OCI-LY1 (cell line): ENCODE results near the gene FUOM.
"Not testable (repeated sequence)": the region's sequence is repeated elsewhere in the genome, so short reads cannot be mapped to it uniquely, and the experiment has no call there.

Experiments
- H2AFZ ChIP-seq: fragments of 200-600 bp; sonication (generic), shearing (Covaris generic); 2 replicates; pipeline ENCODE4 v1.6.0; 2014; ENCODE audit warnings: antibody characterized with exemption, mild to moderate bottlenecking, low read length
- H3F3A ChIP-seq: fragments of 200-600 bp; sonication (generic), shearing (Covaris generic); 2 replicates; pipeline ENCODE4 v1.6.0; 2014; ENCODE audit warnings: mild to moderate bottlenecking, antibody characterized with exemption, low read length, moderate library complexity; ENCODE audit not compliant: insufficient read depth
- H3K27ac ChIP-seq: fragments of 200-600 bp; sonication (generic); 2 replicates; pipeline ENCODE4 v1.5.1; 2014; ENCODE audit warnings: low read length, mixed run types, mild to moderate bottlenecking, low read depth; ENCODE audit not compliant: poor library complexity, severe bottlenecking
- H3K27me3 ChIP-seq: fragments of 200-600 bp; sonication (generic); 2 replicates; pipeline ENCODE4 v1.6.0; 2014; ENCODE audit warnings: antibody characterized with exemption, mild to moderate bottlenecking, low read length, moderate library complexity; ENCODE audit not compliant: insufficient read depth
- H3K36me3 ChIP-seq: fragments of 200-600 bp; sonication (generic); 2 replicates; pipeline ENCODE4 v1.6.1; 2014; ENCODE audit warnings: mild to moderate bottlenecking, antibody characterized with exemption, low read length, moderate library complexity, mixed read lengths; ENCODE audit not compliant: insufficient read depth
- H3K4me1 ChIP-seq: fragments of 200-600 bp; sonication (generic); 2 replicates; pipeline ENCODE4 v1.5.1; 2014; ENCODE audit warnings: mild to moderate bottlenecking, low read length, moderate library complexity; ENCODE audit not compliant: insufficient read depth, severe bottlenecking
- H3K4me2 ChIP-seq: fragments of 200-600 bp; sonication (generic), shearing (Covaris generic); 2 replicates; pipeline ENCODE4 v1.6.1; 2014; ENCODE audit warnings: low read length
- H3K4me3 ChIP-seq: fragments of 200-600 bp; sonication (generic); 2 replicates; pipeline ENCODE4 v1.5.1; 2014; ENCODE audit warnings: low read length, low read depth, mild to moderate bottlenecking, mixed read lengths; ENCODE audit not compliant: poor library complexity, severe bottlenecking
- H3K79me2 ChIP-seq: fragments of 200-600 bp; shearing (Covaris generic); 2 replicates; pipeline ENCODE4 v1.6.1; 2016; ENCODE audit warnings: mixed run types, low read length, mixed read lengths; ENCODE audit not compliant: insufficient read depth
- H3K9ac ChIP-seq: fragments of 200-600 bp; sonication (generic), shearing (Covaris generic); 2 replicates; pipeline ENCODE4 v1.6.1; 2014; ENCODE audit warnings: mild to moderate bottlenecking, low read length, mixed read lengths
- H3K9me2 ChIP-seq: fragments of 200-600 bp; sonication (generic), shearing (Covaris generic); 2 replicates; pipeline ENCODE4 v1.6.1; 2014; ENCODE audit warnings: low read depth, mild to moderate bottlenecking, low read length, mixed read lengths
- H3K9me3 ChIP-seq: fragments of 200-600 bp; shearing (Covaris generic); 2 replicates; pipeline ENCODE4 v1.6.1; 2014; ENCODE audit warnings: low read length, mixed read lengths
- H4K20me1 ChIP-seq: fragments of 200-600 bp; sonication (generic), shearing (Covaris generic); 2 replicates; pipeline ENCODE4 v1.6.0; 2016; ENCODE audit warnings: mild to moderate bottlenecking, low read length; ENCODE audit not compliant: insufficient read depth
- EZH2 ChIP-seq: fragments of 200-600 bp; sonication (generic), shearing (Covaris generic); IDR thresholded peaks from 2 replicates; pipeline ENCODE4 v1.8.0; 2017; ENCODE audit warnings: borderline replicate concordance, mixed run types, mild to moderate bottlenecking, antibody characterized with exemption, low read length, moderate library complexity, mixed read lengths
- TF ChIP-seq, protein P1 (sequence below): fragments of 200-600 bp; sonication (generic), shearing (Covaris generic); IDR thresholded peaks from 2 replicates; pipeline ENCODE4 v1.5.1; 2017; ENCODE audit warnings: mild to moderate bottlenecking, antibody characterized with exemption, low read length, moderate library complexity, mixed read lengths

FUOM gene

DNA sequence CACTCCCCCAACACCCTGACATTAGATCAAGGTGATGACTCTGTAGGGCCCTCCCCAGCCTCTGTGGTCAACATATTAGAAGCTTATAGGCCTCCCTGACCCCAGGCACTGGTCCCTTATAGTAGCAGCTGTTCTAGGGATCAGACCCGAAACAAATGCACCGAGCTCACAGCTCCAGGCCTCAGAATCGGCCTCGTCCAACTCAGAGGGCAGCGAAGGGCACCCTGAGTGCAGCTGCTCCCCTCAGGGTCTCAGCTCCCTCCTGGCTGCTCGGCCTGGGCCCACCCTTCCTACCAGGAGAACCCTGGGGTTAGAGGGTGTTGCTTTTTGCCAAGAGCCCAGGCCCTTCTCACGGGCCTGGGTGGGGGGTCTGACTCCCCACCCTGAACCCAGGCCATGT, 10.3 kb upstream of the FUOM start:
- Histone ChIP-seq H3K9me2 (no peaks in the 10 kb centered on the region), H3K36me3 (peaks cover 32% of the 10 kb centered on the region), H3K9ac (no peak overlapping the region), H3K27me3 (no peaks in the 10 kb centered on the region), H3K9me3 (no peaks in the 10 kb centered on the region), H3K4me3 (no peak overlapping the region), H3K4me1 (peaks cover 10% of the 10 kb centered on the region), H4K20me1 (no peaks in the 10 kb centered on the region), H3F3A (no peaks in the 10 kb centered on the region), H2AFZ (no peak overlapping the region), H3K4me2 (no peak overlapping the region), H3K79me2 (no peaks in the 10 kb centered on the region), H3K27ac (no peak overlapping the region)
- TF ChIP-seq, protein P1, sequence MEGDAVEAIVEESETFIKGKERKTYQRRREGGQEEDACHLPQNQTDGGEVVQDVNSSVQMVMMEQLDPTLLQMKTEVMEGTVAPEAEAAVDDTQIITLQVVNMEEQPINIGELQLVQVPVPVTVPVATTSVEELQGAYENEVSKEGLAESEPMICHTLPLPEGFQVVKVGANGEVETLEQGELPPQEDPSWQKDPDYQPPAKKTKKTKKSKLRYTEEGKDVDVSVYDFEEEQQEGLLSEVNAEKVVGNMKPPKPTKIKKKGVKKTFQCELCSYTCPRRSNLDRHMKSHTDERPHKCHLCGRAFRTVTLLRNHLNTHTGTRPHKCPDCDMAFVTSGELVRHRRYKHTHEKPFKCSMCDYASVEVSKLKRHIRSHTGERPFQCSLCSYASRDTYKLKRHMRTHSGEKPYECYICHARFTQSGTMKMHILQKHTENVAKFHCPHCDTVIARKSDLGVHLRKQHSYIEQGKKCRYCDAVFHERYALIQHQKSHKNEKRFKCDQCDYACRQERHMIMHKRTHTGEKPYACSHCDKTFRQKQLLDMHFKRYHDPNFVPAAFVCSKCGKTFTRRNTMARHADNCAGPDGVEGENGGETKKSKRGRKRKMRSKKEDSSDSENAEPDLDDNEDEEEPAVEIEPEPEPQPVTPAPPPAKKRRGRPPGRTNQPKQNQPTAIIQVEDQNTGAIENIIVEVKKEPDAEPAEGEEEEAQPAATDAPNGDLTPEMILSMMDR = no peak
- no peak for TF ChIP-seq EZH2

DNA sequence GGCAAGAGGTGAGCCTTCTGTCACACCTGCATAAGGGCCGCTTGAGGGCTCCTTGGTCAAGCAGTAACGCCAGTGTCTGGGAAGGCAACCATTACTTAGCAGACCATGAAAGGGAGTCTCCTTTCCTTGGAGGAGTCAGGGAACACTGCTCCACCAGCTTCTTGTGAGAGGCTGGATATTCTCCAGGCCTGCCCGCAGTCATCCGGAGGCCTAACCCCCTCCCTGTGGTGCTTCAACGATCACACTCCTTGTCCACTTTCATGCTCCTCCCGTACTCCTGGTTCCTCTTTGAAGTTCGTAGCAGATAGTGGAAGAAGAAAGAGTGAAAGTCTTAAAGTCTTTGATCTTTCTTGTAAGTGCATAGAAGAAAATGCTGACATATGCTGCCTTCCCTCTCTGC, 9.6 kb upstream of the FUOM start:
- H2AFZ ChIP-seq, H3K27me3 ChIP-seq, H3K4me1 ChIP-seq, H3K9me3 ChIP-seq, H3K4me3 ChIP-seq, H3F3A ChIP-seq, H3K79me2 ChIP-seq, H3K9me2 ChIP-seq, H3K27ac ChIP-seq, H3K9ac ChIP-seq, H3K4me2 ChIP-seq, H4K20me1 ChIP-seq: not testable (repeated sequence)
- peaks cover 37% of the 10 kb centered on the region for H3K36me3 ChIP-seq

DNA sequence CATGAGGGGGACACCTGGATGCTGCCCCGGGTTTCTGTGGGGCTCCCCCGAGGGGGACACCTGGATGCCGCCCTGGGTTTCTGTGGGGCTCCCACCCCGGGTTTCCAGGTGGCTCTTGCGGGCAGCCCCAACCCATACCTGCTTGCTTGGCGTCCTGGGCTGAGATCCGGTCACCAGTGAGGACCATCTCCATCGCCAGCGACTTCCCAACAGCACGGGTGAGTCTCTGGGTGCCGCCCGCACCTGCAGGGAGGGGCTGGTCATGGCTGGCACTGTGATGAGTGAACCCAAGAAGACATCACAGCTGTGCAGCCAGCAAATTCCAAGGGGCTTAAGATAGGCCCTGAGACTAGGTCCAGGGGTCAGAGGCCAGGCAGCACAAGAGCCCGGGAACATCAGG, 8.9 kb upstream of the FUOM start:
- no peak overlapping the region for H3K4me2 ChIP-seq

DNA sequence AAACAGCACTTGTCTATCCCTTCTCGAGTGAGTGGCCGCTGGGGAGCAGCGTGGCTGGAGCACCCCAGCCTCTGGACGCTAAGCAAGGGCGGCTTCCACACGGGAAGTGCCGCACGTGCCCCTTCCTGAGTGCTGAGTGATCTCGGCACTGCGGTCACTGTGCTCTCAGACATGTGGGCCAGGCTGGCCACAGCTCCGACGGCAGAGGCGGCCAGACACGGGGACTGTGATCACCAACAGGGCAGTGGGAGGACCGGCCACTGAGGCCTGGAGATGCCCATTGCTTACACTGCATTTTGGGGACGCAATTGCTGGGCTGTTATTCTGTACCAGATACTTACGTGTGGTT, 8.3 kb upstream of the FUOM start:
- Histone ChIP-seq H3K36me3 (peaks cover 37% of the 10 kb centered on the region), H3K4me2 (no peak overlapping the region), H2AFZ (no peak overlapping the region), H3K4me3 (no peak overlapping the region), H3K9ac (no peak overlapping the region), H3K9me2 (no peaks in the 10 kb centered on the region), H3F3A (no peaks in the 10 kb centered on the region), H3K9me3 (no peaks in the 10 kb centered on the region), H4K20me1 (no peaks in the 10 kb centered on the region), H3K4me1 (no peaks in the 10 kb centered on the region), H3K27me3 (no peaks in the 10 kb centered on the region), H3K27ac (no peak overlapping the region), H3K79me2 (no peaks in the 10 kb centered on the region)
- no peak for TF ChIP-seq EZH2
- TF ChIP-seq, protein P1 = no peak

More for the DNA sequence above, 8.9 kb upstream of the FUOM start:
- Histone ChIP-seq H3F3A (no peaks in the 10 kb centered on the region), H3K4me3 (no peak overlapping the region), H2AFZ (no peak overlapping the region), H3K27ac (no peak overlapping the region), H3K9ac (no peak overlapping the region), H4K20me1 (no peaks in the 10 kb centered on the region), H3K36me3 (peaks cover 37% of the 10 kb centered on the region), H3K4me1 (peaks cover under 1% of the 10 kb centered on the region), H3K9me3 (no peaks in the 10 kb centered on the region), H3K79me2 (no peaks in the 10 kb centered on the region), H3K9me2 (no peaks in the 10 kb centered on the region), H3K27me3 (no peaks in the 10 kb centered on the region)
- TF ChIP-seq, protein P1 = no peak
- no peak for TF ChIP-seq EZH2
